HG03460 (cell line): ENCODE measurements around the gene CLEC2D.
"Not testable (repeated sequence)": the region's sequence is repeated elsewhere in the genome, so short reads cannot be mapped to it uniquely, and the experiment has no call there.

Source experiments
- ATAC-seq: cut with Tn5 transposase; IDR thresholded peaks from one replicate; pipeline ENCODE4 v1.9.1; 2021; ENCODE audit not compliant: unreplicated experiment

The CLEC2D gene, protein sequence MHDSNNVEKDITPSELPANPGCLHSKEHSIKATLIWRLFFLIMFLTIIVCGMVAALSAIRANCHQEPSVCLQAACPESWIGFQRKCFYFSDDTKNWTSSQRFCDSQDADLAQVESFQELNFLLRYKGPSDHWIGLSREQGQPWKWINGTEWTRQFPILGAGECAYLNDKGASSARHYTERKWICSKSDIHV

DNA sequence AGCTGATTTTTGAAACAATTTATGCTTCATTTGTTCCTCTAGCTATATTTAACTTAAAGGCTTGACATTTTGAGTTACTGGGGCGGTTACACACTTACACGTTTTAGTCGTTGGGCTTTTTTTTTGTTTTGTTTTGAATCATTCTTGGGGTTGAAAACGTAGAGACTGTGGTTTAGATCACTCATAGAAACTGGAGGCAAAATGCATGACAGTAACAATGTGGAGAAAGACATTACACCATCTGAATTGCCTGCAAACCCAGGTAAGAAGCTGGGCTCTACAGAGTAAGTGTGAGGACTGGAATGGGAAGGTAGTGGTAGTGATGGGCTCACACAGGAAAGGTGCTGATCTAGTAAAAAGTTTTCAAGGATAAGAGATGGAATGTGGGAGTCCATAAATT is at the start of gene CLEC2D:
CLEC2D (plus strand) TSS at position 180 of the 400 bp plus-strand sequence; CDS start at position 202, 22 bp downstream.
- ATAC-seq = no peak

DNA sequence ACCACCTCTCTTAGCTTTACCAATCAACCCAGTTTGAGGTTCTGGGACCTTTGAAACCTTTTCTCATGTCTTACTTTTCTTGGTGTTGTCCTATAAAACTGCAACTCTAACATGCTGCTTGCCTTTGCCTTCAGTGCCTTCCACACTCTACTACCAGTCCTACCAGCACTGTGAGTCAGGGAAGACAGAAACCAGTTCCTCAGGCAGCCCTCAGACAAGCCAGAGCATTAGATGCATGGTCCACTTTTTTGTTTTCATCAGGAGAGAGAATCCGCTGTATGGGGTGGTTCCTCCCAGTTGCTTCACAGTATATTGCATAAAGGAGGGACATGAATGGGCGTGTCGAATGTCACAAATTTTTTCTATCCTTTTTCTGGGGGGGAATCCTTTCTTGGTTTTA is 44.5 kb upstream of the CLEC2D start:
- ATAC-seq = no peak

DNA sequence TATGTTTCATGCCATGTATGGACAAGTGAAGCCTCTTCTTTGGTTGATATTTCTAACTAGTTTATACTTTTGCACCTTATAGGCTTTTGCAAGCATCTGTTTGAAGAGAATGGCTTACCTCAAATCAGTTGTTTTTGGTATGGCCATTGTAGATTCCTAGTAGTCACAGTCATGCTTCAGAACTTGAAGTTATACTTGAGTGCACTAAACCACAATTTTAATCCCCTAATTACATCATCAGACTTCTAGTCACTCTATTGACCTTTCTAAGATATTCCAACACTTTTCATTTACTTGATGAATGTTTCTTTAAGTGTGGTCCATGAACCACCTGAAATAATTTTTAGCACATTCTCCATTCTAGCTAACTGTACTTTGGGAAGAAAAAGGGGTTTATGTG is 43.2 kb upstream of the CLEC2D start:
- no peak for ATAC-seq

DNA sequence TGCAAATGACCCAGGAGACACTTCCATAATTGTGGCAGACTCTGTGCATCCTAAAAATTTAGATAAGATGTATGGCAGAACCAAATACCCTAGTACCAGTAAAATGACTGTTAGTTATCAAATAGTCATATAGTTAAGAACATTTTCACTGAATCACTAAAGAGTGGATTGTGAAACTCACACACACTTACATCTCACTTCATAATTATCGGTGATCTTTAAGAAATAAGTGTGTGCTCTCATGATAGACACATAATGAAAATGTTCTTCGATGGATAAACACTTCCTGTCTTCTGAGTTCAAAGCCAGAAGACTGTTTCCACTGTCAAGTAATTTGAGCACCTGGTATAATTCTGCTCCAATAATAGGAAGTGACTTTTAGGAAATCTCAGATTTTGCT is 42.7 kb upstream of the CLEC2D start:
- ATAC-seq = no peak

DNA sequence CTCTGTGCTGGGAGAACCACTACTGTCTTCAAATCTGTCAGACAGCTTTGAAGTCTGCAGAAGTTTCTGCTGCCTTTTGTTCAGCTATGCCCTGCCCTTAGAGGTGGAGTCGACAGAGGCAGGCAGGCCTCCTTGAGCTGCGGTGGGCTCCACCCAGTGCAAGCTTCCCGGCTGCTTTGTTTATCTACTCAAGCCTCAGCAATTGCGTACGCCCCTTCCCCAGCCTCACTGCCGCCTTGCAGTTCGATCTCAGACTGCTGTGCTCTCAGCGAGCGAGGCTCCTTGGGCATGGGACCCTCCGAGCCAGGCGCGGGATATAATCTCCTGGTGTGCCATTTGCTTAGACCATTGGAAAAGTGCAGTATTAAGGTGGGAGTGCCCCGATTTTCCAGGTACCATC is 36.7 kb upstream of the CLEC2D start:
- no peak for ATAC-seq

DNA sequence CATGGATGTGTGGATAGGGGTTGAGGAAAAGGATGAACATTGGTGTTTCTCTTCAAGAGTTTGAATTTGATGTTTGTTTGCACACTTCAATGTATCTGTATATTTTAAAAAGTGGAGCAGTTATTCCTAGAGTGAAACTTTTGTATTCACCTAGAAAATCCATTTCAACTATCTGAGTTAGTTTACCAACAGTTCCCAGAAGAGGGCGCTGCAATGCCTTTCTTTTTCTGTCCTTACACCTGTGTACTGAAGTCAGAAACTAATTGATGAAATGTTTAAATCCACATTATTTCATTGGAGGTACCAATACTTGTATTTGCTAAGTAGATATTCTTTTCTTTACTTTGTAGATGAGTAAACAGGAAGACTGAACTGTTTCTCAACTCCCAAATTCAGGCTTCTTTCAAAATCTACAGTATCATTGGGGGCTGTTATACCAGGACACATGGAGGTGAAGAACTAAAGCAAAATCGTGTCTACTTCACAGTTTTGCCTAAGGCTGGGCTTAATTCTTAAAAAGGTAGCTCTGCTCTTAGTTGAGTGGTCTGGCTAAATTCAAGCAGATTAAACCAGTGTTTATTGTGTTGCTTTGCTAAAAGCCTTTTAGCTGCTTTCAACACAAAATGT is 35.2 kb upstream of the CLEC2D start:
- no peak for ATAC-seq

DNA sequence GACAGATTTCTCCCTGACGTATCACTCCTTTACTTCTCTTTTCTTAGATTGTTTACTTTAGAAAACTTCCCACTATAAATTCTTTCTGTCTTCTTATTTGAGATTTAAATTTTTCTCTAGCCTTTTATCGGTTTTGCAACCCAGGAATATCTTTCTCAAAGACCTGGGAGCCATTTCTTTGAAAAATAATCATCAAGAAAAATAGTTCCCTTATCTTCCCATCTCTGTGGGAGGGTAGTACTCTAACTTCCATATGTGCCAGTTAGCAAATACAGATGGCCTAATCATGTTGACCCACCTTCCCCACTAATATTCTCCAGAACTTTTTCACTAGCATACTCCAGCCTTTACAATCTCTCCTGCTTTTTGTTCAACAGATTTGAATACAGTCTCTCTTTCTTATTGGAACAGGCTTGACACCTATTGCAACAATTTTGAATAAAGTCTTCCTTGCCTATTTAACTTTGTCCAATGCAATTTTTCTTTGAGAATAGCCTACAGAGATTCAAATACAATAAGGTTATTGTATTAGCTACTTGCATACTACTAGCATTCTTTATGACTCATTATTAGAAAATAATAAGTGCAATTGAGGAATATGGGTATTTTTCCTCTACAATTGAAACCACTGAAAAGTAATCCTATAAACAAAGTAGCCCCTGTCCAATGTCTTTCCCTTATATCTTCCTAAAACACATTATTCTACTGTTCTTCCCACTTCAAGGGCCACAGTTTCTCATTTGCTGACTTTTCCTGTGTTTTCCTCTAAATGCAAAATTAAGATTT is 34.4 kb upstream of the CLEC2D start:
- ATAC-seq = no peak

DNA sequence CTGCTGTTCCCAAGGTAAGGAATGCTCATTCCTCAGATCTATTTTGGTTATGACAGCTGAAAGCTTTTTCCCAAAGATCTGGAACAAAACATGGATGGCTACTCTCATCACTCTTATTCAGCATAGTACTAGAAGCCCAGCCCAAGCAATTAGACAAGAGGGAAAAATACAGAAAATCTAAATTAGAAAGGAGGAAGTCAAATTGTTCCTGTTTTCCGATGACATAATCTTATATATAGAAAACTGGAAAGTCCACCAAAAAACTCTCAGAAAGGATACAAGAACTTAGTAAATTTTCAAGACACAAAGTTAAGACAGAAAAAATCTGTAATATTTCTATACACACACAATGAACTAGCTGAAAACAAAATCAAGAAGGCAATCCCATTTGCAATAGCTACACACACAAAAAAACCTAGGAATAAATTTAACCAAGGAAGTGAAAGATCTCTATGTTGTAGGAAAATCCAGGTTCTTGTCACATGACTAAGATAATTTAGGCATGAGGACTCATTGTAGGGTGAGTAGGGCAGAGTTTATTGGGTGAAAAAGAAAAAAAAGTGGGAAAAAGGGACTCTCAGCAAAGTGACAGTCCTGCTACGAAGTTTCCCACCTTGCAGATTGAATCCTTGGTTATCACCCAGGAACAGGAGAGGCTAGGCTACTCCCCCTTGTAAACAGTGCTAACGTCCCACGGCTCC is 33.2 kb upstream of the CLEC2D start:
- no peak for ATAC-seq

DNA sequence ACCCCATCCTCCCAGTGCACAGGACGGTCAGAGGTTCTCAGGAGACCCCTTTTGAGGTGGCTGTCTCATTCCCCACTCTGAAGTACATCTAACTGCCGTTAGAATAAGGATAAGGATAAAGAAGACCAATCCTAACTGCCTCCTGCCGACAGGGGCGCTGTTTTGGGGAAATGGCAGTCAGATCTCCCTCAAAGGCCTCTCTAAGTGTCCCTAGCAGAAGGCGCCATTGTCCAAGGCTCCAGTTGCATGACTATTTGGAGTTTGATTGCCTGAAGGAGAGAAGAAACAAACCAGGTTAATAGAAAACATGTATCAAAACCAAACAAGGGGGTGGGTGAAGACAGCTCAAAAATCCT is 32.7 kb upstream of the CLEC2D start:
- no peak for ATAC-seq

DNA sequence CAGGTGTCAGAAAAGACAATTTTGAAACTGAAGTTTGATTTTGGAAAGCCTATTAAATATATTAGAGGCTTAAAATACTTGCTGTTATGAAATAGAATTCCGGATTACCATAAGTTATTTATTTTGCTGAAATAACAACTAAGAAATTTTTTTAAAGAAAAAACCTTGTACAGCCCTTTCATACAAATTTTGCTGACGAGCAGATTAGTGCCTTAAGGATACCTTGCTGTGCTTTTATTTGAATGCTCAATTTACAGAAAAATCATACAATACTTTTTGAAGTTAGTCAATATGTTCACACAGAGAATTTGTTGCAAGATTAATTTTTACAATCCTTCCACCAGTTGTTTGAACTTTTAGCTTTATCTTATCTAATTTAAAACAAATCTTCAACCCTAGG is 29.5 kb upstream of the CLEC2D start:
- no peak for ATAC-seq

DNA sequence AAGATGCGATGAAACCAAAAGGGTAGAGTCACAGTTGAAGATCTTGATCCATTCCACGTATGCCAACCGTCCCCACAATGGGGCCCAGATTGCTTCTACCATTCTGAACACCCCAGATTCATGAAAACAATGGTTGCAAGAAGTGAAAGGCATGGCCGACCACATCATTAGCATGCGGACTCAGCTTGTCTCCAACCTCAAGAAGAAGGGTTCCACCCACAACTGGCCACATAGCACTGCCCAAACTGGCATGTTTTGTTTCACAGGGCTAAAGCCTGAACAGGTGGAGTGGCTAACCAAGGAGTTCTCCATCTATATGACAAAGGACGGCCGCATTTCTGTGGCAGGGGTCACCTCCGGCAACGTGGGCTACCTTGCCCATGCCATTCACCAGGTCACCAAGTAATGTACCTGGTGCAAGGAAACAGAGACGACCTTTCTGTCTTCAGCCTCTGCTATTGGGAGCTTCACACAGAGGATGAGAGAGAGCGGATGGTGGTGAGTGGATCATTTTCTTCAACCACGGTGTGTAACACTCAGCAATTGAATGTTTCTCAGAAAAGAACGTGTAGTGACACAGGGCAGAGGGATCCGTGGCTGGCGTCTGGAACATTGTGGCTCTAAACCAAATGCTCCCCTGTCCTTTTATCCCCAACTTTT is 26.8 kb upstream of the CLEC2D start:
- no peak for ATAC-seq

DNA sequence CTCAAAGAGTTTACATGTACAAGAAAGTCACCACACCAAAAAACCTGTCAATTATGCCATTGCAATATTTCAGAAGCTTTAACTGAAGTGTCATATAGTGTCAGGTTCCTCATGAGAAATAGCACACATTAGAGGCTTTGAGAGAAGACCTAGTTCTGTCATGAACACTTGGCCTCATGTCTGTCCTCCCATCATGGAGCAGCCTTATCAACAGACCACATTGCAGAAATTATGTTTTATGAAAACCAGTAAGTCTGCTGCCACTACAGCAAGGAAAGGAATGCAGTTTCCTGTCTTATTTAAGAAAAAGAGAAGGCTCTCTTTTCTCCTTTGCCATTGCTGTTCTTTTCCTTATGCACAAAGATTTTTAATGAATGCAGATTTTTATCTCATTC is 26.2 kb upstream of the CLEC2D start:
- no peak for ATAC-seq

DNA sequence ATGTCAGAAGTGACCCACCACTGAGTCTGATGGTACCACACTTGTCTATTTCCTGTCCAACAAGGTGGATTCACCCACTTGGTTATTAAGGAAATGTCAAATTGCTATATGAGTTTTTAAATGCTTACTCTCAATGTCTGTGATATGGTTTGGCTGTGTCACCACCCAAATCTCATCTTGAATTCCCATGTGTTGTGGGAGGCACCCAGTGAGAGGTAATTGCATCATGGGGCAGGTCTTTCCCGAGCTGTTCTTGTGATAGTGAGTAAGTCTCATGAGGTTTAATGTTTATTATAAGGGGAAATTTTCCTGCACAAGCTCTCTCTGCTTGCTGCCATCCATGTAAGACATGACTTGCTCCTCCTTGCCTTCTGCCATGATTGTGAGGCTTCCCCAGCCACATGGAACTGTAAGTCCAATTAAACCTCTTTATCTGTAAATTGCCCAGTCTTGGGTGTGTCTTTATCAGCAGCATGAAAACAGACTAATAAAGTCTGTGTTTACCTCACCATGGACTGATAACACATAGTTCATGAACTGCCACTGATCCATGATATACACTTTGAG is 24.4 kb upstream of the CLEC2D start:
- ATAC-seq = not testable (repeated sequence)

DNA sequence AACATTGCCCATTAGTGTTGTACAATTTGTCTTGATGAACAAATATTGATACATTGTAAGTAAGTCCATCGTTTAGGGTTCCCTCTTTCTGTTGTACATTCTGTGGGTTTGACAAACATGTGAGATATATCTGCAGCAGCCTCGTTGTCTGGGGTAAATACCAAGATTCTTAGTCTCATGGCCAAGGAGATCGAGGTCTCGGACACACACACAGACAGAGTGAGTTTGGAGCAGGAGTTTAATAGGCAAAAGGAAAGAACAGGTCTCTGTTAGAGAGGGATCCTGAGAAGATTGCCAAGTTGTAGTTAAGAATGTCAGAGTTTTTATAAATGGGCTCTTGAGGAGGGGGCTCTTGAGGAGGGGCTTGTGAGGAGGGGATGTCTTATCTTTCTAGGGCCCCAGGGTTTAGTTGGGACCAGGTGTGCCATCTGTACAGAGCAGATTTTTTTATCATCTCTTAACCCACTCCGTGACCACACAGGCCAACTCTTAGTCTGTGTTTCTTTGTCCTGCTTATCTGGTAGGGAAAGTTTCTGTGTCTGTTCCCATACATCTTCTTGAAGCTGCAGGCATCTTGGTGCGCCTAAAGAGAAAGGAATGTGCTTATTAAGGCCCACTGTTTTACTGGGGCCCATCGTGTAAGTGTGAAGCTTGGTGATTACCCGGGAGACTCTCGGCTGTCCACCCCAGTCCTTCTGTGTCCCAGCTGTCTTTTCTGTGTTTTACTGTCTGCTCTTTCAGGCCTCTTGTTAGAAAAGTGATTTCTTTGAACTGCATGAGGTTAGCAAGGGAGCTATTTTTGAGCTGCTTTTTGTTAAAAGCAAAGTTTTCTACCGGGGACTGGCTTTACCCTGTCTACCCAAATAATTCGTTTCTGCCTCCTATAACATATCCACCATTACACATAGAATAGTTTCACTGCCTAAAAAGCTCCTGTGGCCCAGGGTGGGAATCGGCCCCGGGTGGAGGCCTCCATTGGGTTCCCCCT is 22.4 kb upstream of the CLEC2D start:
- peak; percentile 3 for ATAC-seq

DNA sequence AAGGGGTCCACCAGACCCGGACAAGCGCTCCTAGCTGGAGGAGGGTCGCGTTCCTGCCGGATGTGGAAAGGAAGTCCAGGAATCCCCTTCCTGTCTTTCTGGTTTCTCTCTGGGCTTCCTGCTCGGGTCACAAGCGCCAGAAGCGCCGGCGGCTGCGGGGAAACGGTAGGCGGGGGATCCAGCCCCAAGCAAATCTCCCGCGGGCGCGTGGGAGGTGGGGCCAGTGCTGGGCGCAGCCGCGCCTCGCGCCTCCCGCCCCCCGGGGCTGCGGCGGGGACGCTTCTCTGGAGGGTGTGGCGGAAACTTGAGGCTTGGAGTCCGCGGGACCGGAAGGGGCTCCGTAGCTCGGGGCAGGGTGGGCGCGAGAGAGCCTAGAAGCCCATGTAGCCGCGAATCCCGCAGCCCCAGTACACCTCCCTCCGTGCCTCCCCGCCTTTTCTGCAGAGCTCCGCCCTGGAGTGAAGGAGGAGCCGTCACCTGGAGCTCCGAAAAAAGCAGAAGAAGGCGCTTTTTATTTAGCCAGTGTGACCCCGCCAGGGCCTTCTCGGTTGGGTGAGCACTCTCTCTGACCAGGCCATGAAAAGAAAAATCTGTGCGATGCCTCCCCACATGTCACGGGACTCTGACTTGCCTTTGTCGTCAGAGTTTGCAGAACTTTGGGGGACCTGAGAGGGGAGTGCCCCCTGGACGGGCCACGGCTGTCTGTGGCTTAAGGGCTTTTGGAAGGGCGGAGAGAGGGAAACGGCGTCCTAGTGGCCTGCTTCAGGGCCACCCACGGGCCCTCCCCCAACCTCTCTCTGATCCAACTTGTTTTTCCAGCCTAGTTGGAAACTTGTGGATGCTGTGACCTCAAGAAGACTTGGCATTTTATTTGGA is 21.4 kb upstream of the CLEC2D start:
- ATAC-seq = peak; percentile 59

DNA sequence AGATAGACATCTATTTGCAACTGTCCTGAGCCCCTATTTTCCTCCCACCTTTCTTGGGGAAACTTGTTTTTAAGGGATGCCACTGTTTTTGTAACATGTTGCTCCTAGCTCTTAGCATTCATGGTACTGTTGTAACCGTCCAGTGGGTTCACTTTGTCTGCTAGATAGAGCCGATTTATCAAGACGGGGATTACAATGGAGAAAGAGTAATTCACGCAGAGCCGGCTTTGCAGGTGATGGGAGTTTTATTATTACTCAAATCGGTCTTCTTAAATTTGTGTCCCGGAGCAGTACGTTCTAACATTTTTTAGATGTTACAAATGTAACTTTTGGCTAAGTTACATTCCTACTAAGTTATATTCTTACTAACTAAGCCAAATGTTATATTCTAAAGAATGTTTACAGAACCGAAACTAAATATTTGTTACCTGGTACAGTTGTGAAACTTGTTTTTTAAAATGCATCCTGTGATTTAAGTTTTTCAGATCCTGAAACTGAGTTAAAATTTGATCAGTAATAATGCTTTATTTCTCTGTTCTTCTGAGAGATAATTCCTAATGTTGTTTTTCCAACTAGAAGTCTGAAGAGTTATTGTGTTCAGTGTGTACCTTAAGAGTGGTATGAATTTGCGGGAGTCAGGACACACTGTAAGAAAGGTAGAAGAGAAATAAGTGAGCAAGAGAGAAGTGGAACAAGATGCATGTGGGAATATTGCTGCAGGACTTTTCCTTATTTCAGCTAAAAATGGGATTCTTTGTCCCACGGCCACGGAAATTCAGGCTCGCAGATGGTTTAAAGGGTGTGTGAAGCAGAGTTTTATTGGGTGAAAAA is 20.6 kb upstream of the CLEC2D start:
- no peak for ATAC-seq

DNA sequence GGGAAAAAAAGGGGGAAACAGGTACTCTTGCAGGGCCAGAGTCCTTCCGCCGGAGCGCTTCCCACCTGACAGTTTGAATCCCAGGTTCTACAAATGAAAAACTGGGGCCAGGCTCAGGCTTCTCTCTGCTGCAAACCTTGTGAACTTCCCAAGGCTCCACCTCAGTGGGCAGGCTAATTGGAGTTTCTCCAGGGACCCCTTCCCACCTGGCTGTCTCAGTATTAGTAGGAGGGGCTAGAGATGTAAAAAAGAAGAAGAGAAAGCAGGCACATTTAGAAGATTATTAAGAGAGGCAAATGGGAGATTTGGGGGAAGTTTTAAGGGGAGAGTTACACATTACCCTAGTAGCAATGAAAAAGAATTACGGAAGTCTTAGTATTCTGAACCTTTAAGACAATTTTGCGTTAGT is 20.0 kb upstream of the CLEC2D start:
- ATAC-seq = peak; percentile 25

DNA sequence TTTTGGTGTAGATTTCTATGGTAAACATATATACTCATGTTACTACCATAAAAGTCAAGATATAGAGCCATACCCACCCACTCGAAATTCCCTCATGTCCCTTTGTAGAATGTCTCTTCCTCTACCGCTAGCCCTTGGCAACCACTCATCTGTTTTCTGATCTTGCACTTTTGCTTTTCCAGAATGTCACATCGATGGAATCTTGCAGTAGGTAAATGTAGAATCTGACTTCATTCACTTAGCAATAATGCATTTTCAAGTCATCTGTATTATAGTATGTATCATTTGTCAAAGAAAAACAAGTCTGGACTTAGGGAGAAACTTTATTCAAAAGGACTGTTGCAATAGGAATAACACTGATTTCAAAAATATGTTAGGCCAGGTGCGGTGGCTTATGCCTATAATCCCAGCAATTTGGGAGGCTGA is 19.3 kb upstream of the CLEC2D start:
- ATAC-seq = no peak
